ENCODE data around the gene THEMIS.

DNA sequence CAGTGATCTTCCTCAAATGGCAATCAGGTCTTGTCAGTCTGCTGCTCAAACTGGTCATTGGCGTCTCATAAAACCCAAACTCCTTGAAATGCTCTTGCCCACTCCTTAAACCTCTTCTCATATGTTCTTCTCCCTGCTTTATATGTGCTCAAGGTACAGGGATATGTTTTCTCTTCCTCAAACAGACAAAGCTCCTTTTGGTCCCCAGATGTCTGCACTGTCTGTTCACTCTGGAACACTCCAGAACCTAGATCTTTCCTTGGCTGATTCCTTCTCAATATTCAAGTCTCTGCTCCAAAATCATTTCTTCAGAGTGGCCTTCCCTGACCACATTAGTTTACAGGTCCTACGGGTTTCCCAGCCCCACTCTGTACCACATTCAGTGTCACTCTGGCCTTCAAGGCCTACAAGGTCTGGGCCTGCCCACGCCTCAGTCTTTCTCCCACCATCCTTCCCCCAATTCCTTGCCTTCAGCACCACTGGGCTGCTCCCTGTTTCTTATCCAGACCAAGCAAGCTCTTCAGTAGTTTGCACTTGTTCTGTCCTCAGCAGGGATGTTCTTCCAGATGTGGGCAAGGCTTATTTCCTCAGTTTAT lies 9.0 kb downstream of the THEMIS start:
- TF ChIP-seq, protein P1, sequence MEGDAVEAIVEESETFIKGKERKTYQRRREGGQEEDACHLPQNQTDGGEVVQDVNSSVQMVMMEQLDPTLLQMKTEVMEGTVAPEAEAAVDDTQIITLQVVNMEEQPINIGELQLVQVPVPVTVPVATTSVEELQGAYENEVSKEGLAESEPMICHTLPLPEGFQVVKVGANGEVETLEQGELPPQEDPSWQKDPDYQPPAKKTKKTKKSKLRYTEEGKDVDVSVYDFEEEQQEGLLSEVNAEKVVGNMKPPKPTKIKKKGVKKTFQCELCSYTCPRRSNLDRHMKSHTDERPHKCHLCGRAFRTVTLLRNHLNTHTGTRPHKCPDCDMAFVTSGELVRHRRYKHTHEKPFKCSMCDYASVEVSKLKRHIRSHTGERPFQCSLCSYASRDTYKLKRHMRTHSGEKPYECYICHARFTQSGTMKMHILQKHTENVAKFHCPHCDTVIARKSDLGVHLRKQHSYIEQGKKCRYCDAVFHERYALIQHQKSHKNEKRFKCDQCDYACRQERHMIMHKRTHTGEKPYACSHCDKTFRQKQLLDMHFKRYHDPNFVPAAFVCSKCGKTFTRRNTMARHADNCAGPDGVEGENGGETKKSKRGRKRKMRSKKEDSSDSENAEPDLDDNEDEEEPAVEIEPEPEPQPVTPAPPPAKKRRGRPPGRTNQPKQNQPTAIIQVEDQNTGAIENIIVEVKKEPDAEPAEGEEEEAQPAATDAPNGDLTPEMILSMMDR (IDR thresholded peaks at IDR 0.05) = no peak
- TF ChIP-seq POLR2A (IDR thresholded peaks at IDR 0.05) = no peak

Data from heart left ventricle (tissue), 13 donors.